CD14-positive monocyte (primary cell): Measurements from ENCODE around the gene PDE11A. TPM values are rescaled to one million over a fixed set of nuclear protein-coding genes. Genes with fewer than 3 reads are reported as not detected.

Source experiments
- DNase-seq, 3 donors: peaks; one replicate each; pipeline ENCODE4 v3.0.0-alpha.2; 2011 to 2022
- H2AFZ ChIP-seq: 2 replicates; pipeline ENCODE4 v1.6.0; 2012; ENCODE audit warnings: mild to moderate bottlenecking, low read depth, low read length, inconsistent platforms; ENCODE audit not compliant: insufficient read depth, poor library complexity, severe bottlenecking
- H3K27ac ChIP-seq, 2 donors: 1 replicate in 1 of 2; 2 replicates in 1 of 2; pipeline ENCODE4 v1.5.1; 2012 to 2013; ENCODE audit warnings: low read length in 2 of 2, control low read depth in 1 of 2, inconsistent platforms in 1 of 2, low read depth in 1 of 2, mild to moderate bottlenecking in 1 of 2
- H3K27me3 ChIP-seq, 2 donors: one replicate each; pipeline versions ENCODE4 v1.6.0 to v1.6.1; 2011 to 2013; ENCODE audit warnings: low read length in 2 of 2; ENCODE audit not compliant: control insufficient read depth in 2 of 2, insufficient read depth in 2 of 2
- H3K36me3 ChIP-seq, 2 donors: replicated peaks in 1 of 2; 1 replicate in 1 of 2; 2 replicates in 1 of 2; pipeline versions ENCODE4 v1.5.1 to v1.6.1; 2012 to 2013; ENCODE audit warnings: low read length in 2 of 2, control low read depth in 1 of 2, inconsistent platforms in 1 of 2, mild to moderate bottlenecking in 1 of 2; ENCODE audit not compliant: insufficient read depth in 2 of 2, control insufficient read depth in 1 of 2
- H3K4me1 ChIP-seq, 2 donors: 1 replicate in 1 of 2; 2 replicates in 1 of 2; pipeline versions ENCODE4 v1.5.1 to v1.6.1; 2012 to 2013; ENCODE audit warnings: low read length in 2 of 2, control low read depth in 1 of 2, inconsistent platforms in 1 of 2, mild to moderate bottlenecking in 1 of 2, moderate library complexity in 1 of 2; ENCODE audit not compliant: insufficient read depth in 2 of 2, control insufficient read depth in 1 of 2
- H3K4me2 ChIP-seq: replicated peaks from 2 replicates; pipeline ENCODE3; 2012; ENCODE audit warnings: low read length, moderate library complexity, mild to moderate bottlenecking; ENCODE audit not compliant: poor library complexity, severe bottlenecking; ENCODE audit errors: extremely low read depth
- H3K4me3 ChIP-seq, 3 experiments: fragments of 200-600 bp in 1 of 3; sonication (generic) in 1 of 3; replicated peaks in 1 of 3; 1 replicate in 2 of 3; 2 replicates in 1 of 3; pipeline ENCODE4 v1.5.1; 2011 to 2013; ENCODE audit warnings: low read length in 3 of 3, mild to moderate bottlenecking in 3 of 3, control low read depth in 2 of 3, low read depth in 2 of 3, inconsistent platforms in 1 of 3, moderate library complexity in 1 of 3
- H3K79me2 ChIP-seq: 2 replicates; pipeline ENCODE4 v1.6.0; 2012; ENCODE audit warnings: mild to moderate bottlenecking, control low read depth, inconsistent platforms, low read length, moderate library complexity; ENCODE audit not compliant: insufficient read depth
- H3K9ac ChIP-seq: 2 replicates; pipeline ENCODE4 v1.6.0; 2017; ENCODE audit warnings: low read length, mild to moderate bottlenecking; ENCODE audit not compliant: insufficient read depth, poor library complexity, severe bottlenecking
- H3K9me3 ChIP-seq, 2 donors: replicated peaks in 1 of 2; 1 replicate in 1 of 2; 2 replicates in 1 of 2; pipeline versions ENCODE4 v1.5.1 to v1.6.1; 2012 to 2013; ENCODE audit warnings: low read length in 2 of 2, control low read depth in 1 of 2; ENCODE audit not compliant: control insufficient read depth in 1 of 2, insufficient read depth in 1 of 2
- H4K20me1 ChIP-seq: 2 replicates; pipeline ENCODE4 v1.6.0; 2012; ENCODE audit warnings: mild to moderate bottlenecking, low read length, control low read depth, moderate library complexity; ENCODE audit not compliant: insufficient read depth
- H3K27ac Mint-ChIP-seq, 7 donors: one replicate each; pipeline ENCODE4 v1.8.0; 2020; ENCODE audit warnings: mild to moderate bottlenecking in 7 of 7, mixed read lengths in 7 of 7, moderate library complexity in 6 of 7, inconsistent platforms in 2 of 7
- H3K27me3 Mint-ChIP-seq, 3 donors: one replicate each; pipeline ENCODE4 v1.8.0; 2021 to 2022; ENCODE audit warnings: low read depth in 3 of 3, mild to moderate bottlenecking in 3 of 3, mixed read lengths in 3 of 3, moderate library complexity in 3 of 3, inconsistent platforms in 1 of 3
- H3K36me3 Mint-ChIP-seq, 2 donors: one replicate each; pipeline ENCODE4 v1.8.0; 2020; ENCODE audit warnings: mixed read lengths in 2 of 2, inconsistent platforms in 1 of 2, mild to moderate bottlenecking in 1 of 2
- H3K4me1 Mint-ChIP-seq: one replicate; pipeline ENCODE4 v1.8.0; 2020; ENCODE audit warnings: mild to moderate bottlenecking, mixed read lengths
- H3K4me3 Mint-ChIP-seq, 2 donors: one replicate each; pipeline ENCODE4 v1.8.0; 2020; ENCODE audit warnings: mild to moderate bottlenecking in 2 of 2, mixed read lengths in 2 of 2, moderate library complexity in 1 of 2
- H3K9me3 Mint-ChIP-seq, 7 donors: one replicate each; pipeline ENCODE4 v1.8.0; 2020 to 2022; ENCODE audit warnings: mixed read lengths in 7 of 7, mild to moderate bottlenecking in 6 of 7, moderate library complexity in 6 of 7, inconsistent platforms in 2 of 7
- WGBS: methylation state at CpG from one replicate; pipeline ENCODE4 v1.1.5; 2013; ENCODE audit warnings: missing lambda C conversion rate; ENCODE audit not compliant: insufficient coverage; 5-methylcytosine and 5-hydroxymethylcytosine counted together
- intact Hi-C, 2 donors: fragments of 100-400 bp; cut with micrococcal nuclease; formaldehyde crosslinking; loops; one replicate each; pipeline versions ENCODE4 v1.15.0 to v1.15.1; 2023
- polyA plus RNA-seq, 3 donors: library from polyadenylated mRNA; depleted of rRNA in 1 of 3; unstranded in 2 of 3; stranded (reverse) in 1 of 3; fragments of 300-500 nt in 2 of 3; fragments of >200 nt in 1 of 3; fragmentation: Illumina TruSeq in 2 of 3; gene quantifications; 1 replicate in 2 of 3; 2 replicates in 1 of 3; pipeline ENCODE4 v1.2.3, GENCODE V29; 2012 to 2021
- TF ChIP-seq, protein P1 (sequence below): fragments of 200-600 bp; IDR thresholded peaks from one replicate; pipeline ENCODE4 v1.8.0; 2022; ENCODE audit warnings: antibody characterized with exemption, mild to moderate bottlenecking

Gene PDE11A
- polyA plus RNA-seq, 3 donors: not detected

DNA sequence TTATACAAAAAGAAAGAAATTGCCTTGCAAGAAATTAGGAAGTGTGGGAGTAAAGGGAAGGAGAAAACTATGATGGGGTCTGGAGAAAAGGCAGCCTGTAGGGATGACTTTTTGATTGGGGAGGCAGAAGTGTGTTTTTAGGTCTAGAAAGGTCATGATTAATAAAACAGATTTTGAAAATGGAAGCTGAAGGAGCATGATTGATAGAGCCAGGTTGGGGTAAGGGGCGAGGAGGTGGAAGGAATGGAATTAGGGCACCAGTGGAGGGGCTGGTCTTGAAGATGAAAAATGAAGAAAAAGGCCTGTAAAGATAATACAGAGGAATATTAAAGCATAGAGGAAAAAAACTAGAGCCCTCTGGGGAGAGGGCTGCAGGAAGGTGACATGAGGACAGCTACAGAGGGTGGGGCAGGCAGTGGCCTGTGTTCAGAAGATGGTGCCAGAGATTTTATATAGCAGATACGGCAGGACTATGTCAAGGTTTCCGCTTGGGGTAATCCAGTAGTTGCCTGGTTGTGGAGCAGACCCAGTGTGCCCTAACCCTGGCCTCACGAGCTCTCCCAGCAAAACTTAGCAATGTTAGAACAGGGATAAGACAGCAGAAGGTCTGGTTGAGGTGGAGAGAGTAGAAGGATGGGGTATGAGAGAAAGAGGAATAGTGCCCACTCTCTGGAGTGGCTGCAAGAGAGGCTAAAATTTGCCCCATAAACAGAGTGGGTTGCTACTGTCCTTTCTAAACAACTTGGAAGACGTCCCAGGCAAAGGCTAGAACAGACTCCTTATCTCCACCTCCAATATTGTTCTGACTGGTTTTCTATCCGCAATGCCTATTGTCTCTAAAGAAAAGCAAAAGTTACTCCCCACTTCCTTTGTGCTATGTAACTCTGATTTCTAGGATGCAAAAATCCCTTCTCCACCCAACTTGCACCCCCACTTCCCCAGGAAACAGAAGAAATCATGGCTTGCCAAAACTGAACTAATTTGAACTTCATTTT lies 392.7 kb downstream of the PDE11A start:
- Mint-ChIP-seq H3K27me3 (peaks cover 0 to 4% (median 0%) of the 10 kb centered on the region in 3 donors), H3K9me3 (peaks cover 0 to 3% (median 0%) of the 10 kb centered on the region in 7 donors), H3K4me3 (no peak overlapping the region), H3K36me3 (no peaks in the 10 kb centered on the region), H3K4me1 (no peaks in the 10 kb centered on the region), H3K27ac (no peak overlapping the region)
- no peak overlapping the region for H3K4me2 ChIP-seq
- H3K4me3 ChIP-seq: no peak overlapping the region
- intact Hi-C loops: no loop called here
- H3K9me3 ChIP-seq: no peaks in the 10 kb centered on the region
- no peak overlapping the region for H3K27ac ChIP-seq
- H3K36me3 ChIP-seq: no peaks in the 10 kb centered on the region
- TF ChIP-seq, protein P1, sequence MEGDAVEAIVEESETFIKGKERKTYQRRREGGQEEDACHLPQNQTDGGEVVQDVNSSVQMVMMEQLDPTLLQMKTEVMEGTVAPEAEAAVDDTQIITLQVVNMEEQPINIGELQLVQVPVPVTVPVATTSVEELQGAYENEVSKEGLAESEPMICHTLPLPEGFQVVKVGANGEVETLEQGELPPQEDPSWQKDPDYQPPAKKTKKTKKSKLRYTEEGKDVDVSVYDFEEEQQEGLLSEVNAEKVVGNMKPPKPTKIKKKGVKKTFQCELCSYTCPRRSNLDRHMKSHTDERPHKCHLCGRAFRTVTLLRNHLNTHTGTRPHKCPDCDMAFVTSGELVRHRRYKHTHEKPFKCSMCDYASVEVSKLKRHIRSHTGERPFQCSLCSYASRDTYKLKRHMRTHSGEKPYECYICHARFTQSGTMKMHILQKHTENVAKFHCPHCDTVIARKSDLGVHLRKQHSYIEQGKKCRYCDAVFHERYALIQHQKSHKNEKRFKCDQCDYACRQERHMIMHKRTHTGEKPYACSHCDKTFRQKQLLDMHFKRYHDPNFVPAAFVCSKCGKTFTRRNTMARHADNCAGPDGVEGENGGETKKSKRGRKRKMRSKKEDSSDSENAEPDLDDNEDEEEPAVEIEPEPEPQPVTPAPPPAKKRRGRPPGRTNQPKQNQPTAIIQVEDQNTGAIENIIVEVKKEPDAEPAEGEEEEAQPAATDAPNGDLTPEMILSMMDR: no peak
- H4K20me1 ChIP-seq: no peaks in the 10 kb centered on the region
- DNase-seq: no peak
- H2AFZ ChIP-seq: no peak overlapping the region
- no peaks in the 10 kb centered on the region for H3K4me1 ChIP-seq
- H3K79me2 ChIP-seq: no peaks in the 10 kb centered on the region
- 97% methylated on average over 6 of the region's 6 CpGs for WGBS
- no peak overlapping the region for H3K9ac ChIP-seq
- H3K27me3 ChIP-seq: no peaks in the 10 kb centered on the region

DNA sequence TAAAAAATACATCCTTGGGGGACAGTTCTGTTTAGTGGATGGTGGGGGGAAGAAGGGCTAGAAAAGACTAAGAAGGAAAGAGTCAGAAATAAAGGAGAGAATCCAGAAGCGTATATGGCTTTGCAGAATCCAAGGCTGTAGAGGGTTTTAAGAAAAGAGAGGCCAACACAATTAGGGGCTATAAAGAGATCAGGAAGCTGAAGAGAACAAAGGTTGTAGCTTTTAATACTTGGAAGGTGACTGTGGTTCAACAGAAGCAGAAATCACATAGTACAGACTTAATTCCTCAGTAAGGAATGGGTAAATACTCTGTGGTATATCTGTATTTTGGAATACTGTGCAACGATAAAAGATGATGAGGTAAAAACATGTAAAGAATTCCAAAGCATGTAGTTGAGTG lies 393.6 kb downstream of the PDE11A start:
- H3K4me2 ChIP-seq: no peak overlapping the region
- TF ChIP-seq, protein P1: no peak
- no peaks in the 10 kb centered on the region for H3K4me1 ChIP-seq
- Mint-ChIP-seq H3K27ac (no peak overlapping the region), H3K36me3 (no peaks in the 10 kb centered on the region), H3K9me3 (peaks cover 0 to 3% (median 0%) of the 10 kb centered on the region in 7 donors), H3K4me3 (no peak overlapping the region), H3K4me1 (no peaks in the 10 kb centered on the region), H3K27me3 (peaks cover 0 to 4% (median 0%) of the 10 kb centered on the region in 3 donors)
- no peaks in the 10 kb centered on the region for H3K27me3 ChIP-seq
- H2AFZ ChIP-seq: no peak overlapping the region
- no peaks in the 10 kb centered on the region for H3K36me3 ChIP-seq
- 100% methylated on average over 1 of the region's 2 CpGs for WGBS
- H3K9ac ChIP-seq: no peak overlapping the region
- no peaks in the 10 kb centered on the region for H3K9me3 ChIP-seq
- no peak overlapping the region for H3K27ac ChIP-seq
- H3K79me2 ChIP-seq: no peaks in the 10 kb centered on the region
- intact Hi-C loops: no loop called here
- no peak for DNase-seq
- H3K4me3 ChIP-seq: no peak overlapping the region
- no peaks in the 10 kb centered on the region for H4K20me1 ChIP-seq
